HepG2 (cell line): Measurements from ENCODE around the gene SKIDA1. TPM values are rescaled to one million over a fixed set of nuclear protein-coding genes. Genes with fewer than 3 reads are reported as not detected.

Experiments
- ETV5 ChIP-seq: IDR thresholded peaks from 2 replicates; pipeline ENCODE4 v1.6.1; 2018; ENCODE audit warnings: missing biosample characterization, missing genetic modification reagents, inconsistent platforms, borderline replicate concordance
- KDM3A ChIP-seq: IDR thresholded peaks from 2 replicates; pipeline ENCODE4 v1.6.1; 2018; ENCODE audit warnings: low read depth, missing compliant biosample characterization
- PHF21A ChIP-seq: sonication (generic); formaldehyde crosslinking; IDR thresholded peaks from 2 replicates; pipeline ENCODE4 v1.5.0; 2020; ENCODE audit warnings: mild to moderate bottlenecking, missing genetic modification reagents
- SAFB2 ChIP-seq: sonication (generic); formaldehyde crosslinking; IDR thresholded peaks from 2 replicates; pipeline ENCODE4 v1.5.1; 2020; ENCODE audit warnings: missing genetic modification reagents, low read depth, mild to moderate bottlenecking, borderline replicate concordance
- SIN3A ChIP-seq: IDR thresholded peaks from 2 replicates; pipeline ENCODE4 v1.6.1; 2011; ENCODE audit warnings: low read depth, mild to moderate bottlenecking, control low read depth, low read length, borderline replicate concordance
- ZBTB3 ChIP-seq: sonication (generic); formaldehyde crosslinking; IDR thresholded peaks from 2 replicates; pipeline ENCODE4 v1.4.0; 2020; ENCODE audit warnings: low read depth, mild to moderate bottlenecking, moderate library complexity, missing genetic modification reagents, borderline replicate concordance
- ZEB1 ChIP-seq: IDR thresholded peaks from 2 replicates; pipeline ENCODE4 v1.6.1; 2012; ENCODE audit warnings: mild to moderate bottlenecking, low read depth, inconsistent platforms; ENCODE audit not compliant: insufficient replicate concordance
- ZFP90 ChIP-seq: sonication (generic); formaldehyde crosslinking; IDR thresholded peaks from 2 replicates; pipeline ENCODE4 v1.8.0; 2022; ENCODE audit warnings: missing genetic modification reagents, mild to moderate bottlenecking, inconsistent platforms, borderline replicate concordance
- ZNF136 ChIP-seq: sonication (generic); formaldehyde crosslinking; IDR thresholded peaks from 2 replicates; pipeline ENCODE4 v1.8.1; 2022; ENCODE audit warnings: low read depth, mild to moderate bottlenecking, moderate library complexity, missing genetic modification reagents
- ZNF263 ChIP-seq: sonication (generic); formaldehyde crosslinking; IDR thresholded peaks from 2 replicates; pipeline ENCODE4 v1.4.0; 2020; ENCODE audit warnings: missing genetic modification reagents
- ZNF563 ChIP-seq: sonication (generic); formaldehyde crosslinking; IDR thresholded peaks from 2 replicates; pipeline ENCODE4 v1.8.0; 2022; ENCODE audit warnings: mild to moderate bottlenecking, moderate library complexity, missing genetic modification reagents
- ZNF607 ChIP-seq: sonication (generic); formaldehyde crosslinking; IDR thresholded peaks from 2 replicates; pipeline ENCODE4 v1.5.1; 2020; ENCODE audit warnings: missing genetic modification reagents, mild to moderate bottlenecking, borderline replicate concordance
- ZNF670 ChIP-seq: sonication (generic); formaldehyde crosslinking; IDR thresholded peaks from 2 replicates; pipeline ENCODE4 v1.8.0; 2022; ENCODE audit warnings: mild to moderate bottlenecking, missing genetic modification reagents, borderline replicate concordance
- ZNF674 ChIP-seq: sonication (generic); formaldehyde crosslinking; IDR thresholded peaks from 2 replicates; pipeline ENCODE4 v1.5.0; 2020; ENCODE audit warnings: low read depth, mild to moderate bottlenecking, missing genetic modification reagents
- polyA plus RNA-seq, 8 experiments: library from polyadenylated mRNA; depleted of rRNA in 3 of 8; stranded (reverse) in 7 of 8; unstranded in 1 of 8; fragments of >200 nt; fragmentation: Illumina TruSeq in 4 of 8; extraction: Trizol in 4 of 8; gene quantifications; 2 replicates each; pipeline versions ENCODE4 v1.2.1 to v1.2.3, GENCODE V29; 2011 to 2016; ENCODE audit warnings: low read depth in 4 of 8, missing spikeins in 1 of 8, mixed read lengths in 1 of 8; ENCODE audit not compliant: insufficient read depth in 1 of 8
- total RNA-seq, 5 experiments: library from RNA; depleted of rRNA; stranded (reverse); fragments of >200 nt; fragmentation: Illumina TruSeq; extraction: Trizol; gene quantifications; 2 replicates each; pipeline ENCODE4 v1.2.3, GENCODE V29; 2016; ENCODE audit warnings: low read depth in 1 of 5
- TF ChIP-seq, protein P1 (sequence below): sonication (generic); formaldehyde crosslinking; IDR thresholded peaks from 2 replicates; pipeline ENCODE4 v1.5.1; 2020; ENCODE audit warnings: missing genetic modification reagents, mild to moderate bottlenecking, borderline replicate concordance
- TF ChIP-seq, protein P2 (sequence below): fragments of 450-650 bp; IDR thresholded peaks from 2 replicates; pipeline ENCODE4 v1.6.1; 2017
- TF ChIP-seq, protein P3 (sequence below): sonication (generic); formaldehyde crosslinking; IDR thresholded peaks from 2 replicates; pipeline ENCODE4 v1.4.0; 2020; ENCODE audit warnings: missing genetic modification reagents
- TF ChIP-seq, protein P4 (sequence below): sonication (generic); formaldehyde crosslinking; IDR thresholded peaks from 2 replicates; pipeline ENCODE4 v1.8.0; 2022; ENCODE audit warnings: mild to moderate bottlenecking, missing genetic modification reagents, moderate library complexity
- TF ChIP-seq, protein P5 (sequence below): sonication (generic); formaldehyde crosslinking; IDR thresholded peaks from 2 replicates; pipeline ENCODE4 v1.8.1; 2022; ENCODE audit warnings: low read depth, mild to moderate bottlenecking, missing genetic modification reagents

Gene SKIDA1
- total and polyA plus RNA-seq, 2 of the 13 experiments (the other 11 are each of a cell fraction or from before 2014, with no cell fraction given): 0.73 to 1.5 TPM

DNA sequence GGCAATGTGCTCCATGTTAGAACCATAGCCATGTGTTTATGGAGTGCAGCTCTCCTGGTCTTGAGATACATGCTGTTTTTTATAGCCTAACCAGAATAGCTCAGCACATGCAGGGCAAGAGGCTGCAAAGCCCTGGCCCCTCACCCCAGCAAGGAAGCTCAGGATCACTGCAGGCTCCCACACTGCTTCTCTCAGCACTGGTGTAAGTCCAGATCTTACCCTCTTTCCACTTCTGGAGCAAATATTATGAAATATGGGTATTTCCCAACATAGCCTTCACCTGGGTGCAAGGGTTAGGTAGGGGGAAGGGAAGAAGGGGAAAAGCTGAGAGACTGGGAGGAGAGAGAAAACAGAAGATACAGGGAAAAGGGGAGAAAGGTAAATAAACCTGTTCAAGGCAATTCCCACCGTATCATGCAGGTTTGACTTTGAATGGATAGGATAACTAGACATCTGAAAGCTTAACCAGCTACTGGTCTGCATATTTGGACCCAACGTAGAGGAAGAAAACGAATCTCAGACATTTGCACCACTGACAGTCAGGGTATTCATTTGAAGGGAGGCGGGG is 19.7 kb downstream of the SKIDA1 start (continued):
- TF ChIP-seq, protein P1, sequence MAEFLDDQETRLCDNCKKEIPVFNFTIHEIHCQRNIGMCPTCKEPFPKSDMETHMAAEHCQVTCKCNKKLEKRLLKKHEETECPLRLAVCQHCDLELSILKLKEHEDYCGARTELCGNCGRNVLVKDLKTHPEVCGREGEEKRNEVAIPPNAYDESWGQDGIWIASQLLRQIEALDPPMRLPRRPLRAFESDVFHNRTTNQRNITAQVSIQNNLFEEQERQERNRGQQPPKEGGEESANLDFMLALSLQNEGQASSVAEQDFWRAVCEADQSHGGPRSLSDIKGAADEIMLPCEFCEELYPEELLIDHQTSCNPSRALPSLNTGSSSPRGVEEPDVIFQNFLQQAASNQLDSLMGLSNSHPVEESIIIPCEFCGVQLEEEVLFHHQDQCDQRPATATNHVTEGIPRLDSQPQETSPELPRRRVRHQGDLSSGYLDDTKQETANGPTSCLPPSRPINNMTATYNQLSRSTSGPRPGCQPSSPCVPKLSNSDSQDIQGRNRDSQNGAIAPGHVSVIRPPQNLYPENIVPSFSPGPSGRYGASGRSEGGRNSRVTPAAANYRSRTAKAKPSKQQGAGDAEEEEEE: no peak
- TF ChIP-seq ZBTB3 (CRISPR knock-in tag) (peak; percentile 53; the same call in 1 of the 2 replicates), PHF21A (CRISPR knock-in tag) (peak; percentile 99), SIN3A (peak; percentile 39; the same call in 1 of the 2 replicates), ZNF263 (peak; percentile 62; the same call in 1 of the 2 replicates), ZNF136 (CRISPR knock-in tag) (peak; percentile 74; the same call in 1 of the 2 replicates), ETV5 (CRISPR knock-in tag) (peak; percentile 84; the same call in 1 of the 2 replicates), ZNF563 (CRISPR knock-in tag) (no peak; the same call in 1 of the 2 replicates), SAFB2 (CRISPR knock-in tag) (no peak; the same call in 1 of the 2 replicates), ZEB1 (peak; percentile 96), ZNF607 (CRISPR knock-in tag) (no peak; the same call in 1 of the 2 replicates), ZNF674 (CRISPR knock-in tag) (no peak), ZFP90 (0 out of 2 replicates have a peak, but pooled peaks have one; percentile 59), KDM3A (CRISPR knock-in tag) (peak; percentile 94), ZNF670 (CRISPR knock-in tag) (peak; percentile 99)
- TF ChIP-seq, protein P2, sequence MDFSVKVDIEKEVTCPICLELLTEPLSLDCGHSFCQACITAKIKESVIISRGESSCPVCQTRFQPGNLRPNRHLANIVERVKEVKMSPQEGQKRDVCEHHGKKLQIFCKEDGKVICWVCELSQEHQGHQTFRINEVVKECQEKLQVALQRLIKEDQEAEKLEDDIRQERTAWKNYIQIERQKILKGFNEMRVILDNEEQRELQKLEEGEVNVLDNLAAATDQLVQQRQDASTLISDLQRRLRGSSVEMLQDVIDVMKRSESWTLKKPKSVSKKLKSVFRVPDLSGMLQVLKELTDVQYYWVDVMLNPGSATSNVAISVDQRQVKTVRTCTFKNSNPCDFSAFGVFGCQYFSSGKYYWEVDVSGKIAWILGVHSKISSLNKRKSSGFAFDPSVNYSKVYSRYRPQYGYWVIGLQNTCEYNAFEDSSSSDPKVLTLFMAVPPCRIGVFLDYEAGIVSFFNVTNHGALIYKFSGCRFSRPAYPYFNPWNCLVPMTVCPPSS: no peak
- TF ChIP-seq, protein P3, sequence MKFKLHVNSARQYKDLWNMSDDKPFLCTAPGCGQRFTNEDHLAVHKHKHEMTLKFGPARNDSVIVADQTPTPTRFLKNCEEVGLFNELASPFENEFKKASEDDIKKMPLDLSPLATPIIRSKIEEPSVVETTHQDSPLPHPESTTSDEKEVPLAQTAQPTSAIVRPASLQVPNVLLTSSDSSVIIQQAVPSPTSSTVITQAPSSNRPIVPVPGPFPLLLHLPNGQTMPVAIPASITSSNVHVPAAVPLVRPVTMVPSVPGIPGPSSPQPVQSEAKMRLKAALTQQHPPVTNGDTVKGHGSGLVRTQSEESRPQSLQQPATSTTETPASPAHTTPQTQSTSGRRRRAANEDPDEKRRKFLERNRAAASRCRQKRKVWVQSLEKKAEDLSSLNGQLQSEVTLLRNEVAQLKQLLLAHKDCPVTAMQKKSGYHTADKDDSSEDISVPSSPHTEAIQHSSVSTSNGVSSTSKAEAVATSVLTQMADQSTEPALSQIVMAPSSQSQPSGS (CRISPR knock-in tag): peak; percentile 95
- TF ChIP-seq, protein P4, sequence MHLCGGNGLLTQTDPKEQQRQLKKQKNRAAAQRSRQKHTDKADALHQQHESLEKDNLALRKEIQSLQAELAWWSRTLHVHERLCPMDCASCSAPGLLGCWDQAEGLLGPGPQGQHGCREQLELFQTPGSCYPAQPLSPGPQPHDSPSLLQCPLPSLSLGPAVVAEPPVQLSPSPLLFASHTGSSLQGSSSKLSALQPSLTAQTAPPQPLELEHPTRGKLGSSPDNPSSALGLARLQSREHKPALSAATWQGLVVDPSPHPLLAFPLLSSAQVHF: 0 out of 2 replicates have a peak, but pooled peaks have one; percentile 83
- TF ChIP-seq, protein P5, sequence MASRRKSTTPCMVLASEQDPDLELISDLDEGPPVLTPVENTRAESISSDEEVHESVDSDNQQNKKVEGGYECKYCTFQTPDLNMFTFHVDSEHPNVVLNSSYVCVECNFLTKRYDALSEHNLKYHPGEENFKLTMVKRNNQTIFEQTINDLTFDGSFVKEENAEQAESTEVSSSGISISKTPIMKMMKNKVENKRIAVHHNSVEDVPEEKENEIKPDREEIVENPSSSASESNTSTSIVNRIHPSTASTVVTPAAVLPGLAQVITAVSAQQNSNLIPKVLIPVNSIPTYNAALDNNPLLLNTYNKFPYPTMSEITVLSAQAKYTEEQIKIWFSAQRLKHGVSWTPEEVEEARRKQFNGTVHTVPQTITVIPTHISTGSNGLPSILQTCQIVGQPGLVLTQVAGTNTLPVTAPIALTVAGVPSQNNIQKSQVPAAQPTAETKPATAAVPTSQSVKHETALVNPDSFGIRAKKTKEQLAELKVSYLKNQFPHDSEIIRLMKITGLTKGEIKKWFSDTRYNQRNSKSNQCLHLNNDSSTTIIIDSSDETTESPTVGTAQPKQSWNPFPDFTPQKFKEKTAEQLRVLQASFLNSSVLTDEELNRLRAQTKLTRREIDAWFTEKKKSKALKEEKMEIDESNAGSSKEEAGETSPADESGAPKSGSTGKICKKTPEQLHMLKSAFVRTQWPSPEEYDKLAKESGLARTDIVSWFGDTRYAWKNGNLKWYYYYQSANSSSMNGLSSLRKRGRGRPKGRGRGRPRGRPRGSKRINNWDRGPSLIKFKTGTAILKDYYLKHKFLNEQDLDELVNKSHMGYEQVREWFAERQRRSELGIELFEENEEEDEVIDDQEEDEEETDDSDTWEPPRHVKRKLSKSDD: peak; percentile 97
